ENCODE results near the gene CFAP43. TPM values are rescaled to one million over a fixed set of nuclear protein-coding genes. Genes with fewer than 3 reads are reported as not detected.

Gene CFAP43
- total and polyA plus RNA-seq, 9 of the 15 experiments (the other 6 are each of a cell fraction or from before 2014, with no cell fraction given), result 0.07 to 0.86 (median 0.11) TPM; not detected in 1

GRCh38 chr10:104260775-104261115 is 28.6 kb upstream of the CFAP43 start (continued):
- no peak for TF ChIP-seq ETS1 (conservative IDR thresholded peaks at IDR 0.05; ENCODE audit: control insufficient read depth, low read depth, low read length)
- no peak for TF ChIP-seq SAFB (IDR thresholded peaks at IDR 0.05; ENCODE audit: borderline replicate concordance, low read depth, low read length)
- TF ChIP-seq CHD2 (IDR thresholded peaks at IDR 0.05; ENCODE audit: low read depth, low read length), result no peak
- no peak for TF ChIP-seq MITF (IDR thresholded peaks at IDR 0.05)
- TF ChIP-seq CCNT2 (IDR thresholded peaks at IDR 0.05; ENCODE audit: borderline replicate concordance, extremely low read depth, insufficient read length, low read depth, low read length), result no peak
- TF ChIP-seq ZNF77 (CRISPR knock-in tag; IDR thresholded peaks at IDR 0.05), result no peak
- TF ChIP-seq ZNF398 (CRISPR knock-in tag; IDR thresholded peaks at IDR 0.05), result no peak
- TF ChIP-seq SMAD1 (IDR thresholded peaks at IDR 0.05; ENCODE audit: low read depth, low read length, partially characterized antibody), result no peak
- no peak for TF ChIP-seq TCFL5 (CRISPR knock-in tag; conservative IDR thresholded peaks at IDR 0.05)
- no peak for TF ChIP-seq NFE2L1 (tag; IDR thresholded peaks at IDR 0.05; ENCODE audit: borderline replicate concordance, low read depth)
- no peak for TF ChIP-seq NR2C1 (IDR thresholded peaks at IDR 0.05)
- TF ChIP-seq NR2C1 (tag; IDR thresholded peaks at IDR 0.05), result no peak
- TF ChIP-seq MCM7 (IDR thresholded peaks at IDR 0.05), result no peak
- TF ChIP-seq FOSL1 (tag; conservative IDR thresholded peaks at IDR 0.05), result peak; percentile 91
- no peak for TF ChIP-seq ASH1L (IDR thresholded peaks at IDR 0.05; ENCODE audit: borderline replicate concordance, low read depth, partially characterized antibody)
- TF ChIP-seq SMARCE1 (IDR thresholded peaks at IDR 0.05), result peak; percentile 89
- TF ChIP-seq NEUROD1 (IDR thresholded peaks at IDR 0.05; ENCODE audit: borderline replicate concordance, low read depth, low read length, partially characterized antibody), result no peak
- TF ChIP-seq KDM5B (IDR thresholded peaks at IDR 0.05; ENCODE audit: insufficient replicate concordance, low read depth, low read length), result no peak
- no peak for TF ChIP-seq CC2D1A (IDR thresholded peaks at IDR 0.05)
- TF ChIP-seq ZNF140 (CRISPR knock-in tag; IDR thresholded peaks at IDR 0.05), result no peak
- TF ChIP-seq JUND (IDR thresholded peaks at IDR 0.05; ENCODE audit: borderline replicate concordance, low read depth, low read length), result peak; percentile 95
- TF ChIP-seq JUND (tag; IDR thresholded peaks at IDR 0.05; ENCODE audit: borderline replicate concordance, low read depth, low read length), result peak; percentile 88; the same call in 2 of the 3 replicates
- no peak for TF ChIP-seq BRF2 (IDR thresholded peaks at IDR 0.05; ENCODE audit: borderline replicate concordance, insufficient read depth, insufficient read length)
- TF ChIP-seq ZNF212 (CRISPR knock-in tag; IDR thresholded peaks at IDR 0.05), result no peak
- TF ChIP-seq ATF7 (IDR thresholded peaks at IDR 0.05), result no peak
- TF ChIP-seq ZNF778 (CRISPR knock-in tag; IDR thresholded peaks at IDR 0.05), result no peak
